NOMO-1 (cell line): Measurements from ENCODE around the gene ZNF468.
"Not testable (repeated sequence)": the region's sequence is repeated elsewhere in the genome, so short reads cannot be mapped to it uniquely, and the experiment has no call there.

ENCODE experiments used
- DNase-seq, 2 experiments: peaks; one replicate each; lab custom pipeline; 2025; ENCODE audit not compliant: unreplicated experiment in 2 of 2; lab: John Stamatoyannopoulos, UW

Gene ZNF468

GRCh38 chr19:52829866-52830265, 27.6 kb downstream of the ZNF468 start:
- DNase-seq: not testable (repeated sequence)

- no peak for DNase-seq
Measured at GRCh38 chr19:52825765-52826164, 31.7 kb downstream of the ZNF468 start.

- no peak for DNase-seq
Measured at GRCh38 chr19:52823676-52824075, 33.7 kb downstream of the ZNF468 start.

- DNase-seq: peak in 1 of 2 experiments; percentile 29
Measured at GRCh38 chr19:52821204-52821960, 36.0 kb downstream of the ZNF468 start, which contains the start of gene ZNF28. Gene ZNF28 (minus strand): TSS chr19:52821633. CDS start chr19:52817958, 3,675 bp downstream.

GRCh38 chr19:52820472-52821203, 36.8 kb downstream of the ZNF468 start:
- DNase-seq: peak in 1 of 2 experiments; percentile 6

GRCh38 chr19:52809801-52810200, 47.6 kb downstream of the ZNF468 start:
- no peak for DNase-seq

GRCh38 chr19:52799950-52800640, 57.3 kb downstream of the ZNF468 start:
- DNase-seq: not testable (repeated sequence)

- no peak for DNase-seq
Measured at GRCh38 chr19:52789440-52789839, 68.0 kb downstream of the ZNF468 start.
